GM12891 (cell line): ENCODE measurements around the gene CHRM2.

Source experiments
- PAX5 ChIP-seq: IDR thresholded peaks from 2 replicates; pipeline ENCODE4 v1.6.1; 2011; ENCODE audit warnings: low read length, moderate library complexity, mild to moderate bottlenecking; ENCODE audit not compliant: insufficient read depth, severe bottlenecking
- POLR2A ChIP-seq: IDR thresholded peaks from 2 replicates; pipeline ENCODE4 v1.6.1; 2011; ENCODE audit warnings: low read depth, low read length, control low read depth
- POLR2AphosphoS5 ChIP-seq: IDR thresholded peaks from 2 replicates; pipeline ENCODE4 v1.6.1; 2011; ENCODE audit warnings: low read depth, low read length, control low read depth

GRCh38 chr7:137006293-137006692, 137.8 kb downstream of the CHRM2 start:
- TF ChIP-seq POLR2A (no peak), PAX5 (no peak), POLR2AphosphoS5 (no peak)
